ENCODE measurements around the gene AHDC1. TPM values are rescaled to one million over a fixed set of nuclear protein-coding genes. Genes with fewer than 3 reads are reported as not detected.

Gene AHDC1
- total and polyA plus RNA-seq, 9 of the 15 experiments (the other 6 are each of a cell fraction or from before 2014, with no cell fraction given): 0.21 to 36.4 (median 4.7) TPM

GRCh38 chr1:27489973-27490741 lies 113.8 kb downstream of the AHDC1 start, which contains the start of gene WASF2:
Gene WASF2 (minus strand): TSS chr1:27490167. CDS start chr1:27428890, 61,277 bp downstream.
- BruUV-seq (replicated peaks): no TSS peak
- peak within 1 kb of the TSS; percentile 100 for H2AFZ ChIP-seq (ENCODE audit: low read depth, low read length)
- WGBS (ENCODE audit: insufficient coverage, low coverage, missing lambda C conversion rate): under 1% methylated on average over 50 of the region's 50 CpGs
- ATAC-seq: peak; percentile 96
- peaks cover 8 to 25% of the 10 kb centered on the region in 2 experiments; a peak in 4 of 5 replicates for H3K4me1 ChIP-seq (replicated peaks in 1 of 2; ENCODE audit: control insufficient read depth in 2 of 2, insufficient read depth in 2 of 2, low read length in 2 of 2)
- peak within 1 kb of the TSS; percentile 79 for H3K4me3 ChIP-seq
- FAIRE-seq: peak; percentile 98
- DNase-seq (ENCODE audit: extremely low read depth in 1 of 4, low spot score in 3 of 4): peak; percentile 93 to 99 (median 98)
- H3K4me2 ChIP-seq (ENCODE audit: insufficient read depth, low read length): peak within 1 kb of the TSS; percentile 88
- no peaks in the 10 kb centered on the region for H3K9me1 ChIP-seq (ENCODE audit: control insufficient read depth, insufficient read depth, low read length)
- no peaks in the 10 kb centered on the region for H3K27me3 ChIP-seq (ENCODE audit: control insufficient read depth in 2 of 2, insufficient read depth in 2 of 2, low read length in 2 of 2)
- CTCF ChIA-PET (ENCODE audit: low intra/inter-chr PET ratio): no interaction called here
- POLR2A ChIA-PET: interaction anchor here (0.6 to 2.2 kb wide), 30 partner anchors 10 to 1091 kb away, joined by 3 to 19 read pairs (median 4); partner anchors contain the start of genes AHDC1 and HMGN2
- peaks cover 9% of the 10 kb centered on the region for H4K20me1 ChIP-seq (replicated peaks; ENCODE audit: control insufficient read depth, insufficient read depth, low read length)
- H3K9me3 ChIP-seq (replicated peaks; ENCODE audit: control insufficient read depth, insufficient read depth, low read depth, low read length): no peaks in the 10 kb centered on the region
- H3K79me2 ChIP-seq (ENCODE audit: control insufficient read depth, insufficient read depth, low read length): peaks cover 43% of the 10 kb centered on the region
- intact Hi-C loops (cut with micrococcal nuclease): loop anchor here (1.0 to 5.0 kb wide), 5 partner anchors 18 to 1027 kb away; no protein-coding TSS in a partner anchor
- peak within 1 kb of the TSS; percentile 99 for H3K27ac ChIP-seq (ENCODE audit: extremely low read depth, low read depth, low read length)
- in situ Hi-C loops (cut with MboI): no loop called here
- H3K9ac ChIP-seq (ENCODE audit: insufficient read depth in 1 of 2, low read depth in 2 of 2, low read length in 2 of 2): peak within 1 kb of the TSS; percentile 99 to 100
- peaks cover 6% of the 10 kb centered on the region; the same call in 2 of the 3 replicates for H3K36me3 ChIP-seq (ENCODE audit: control insufficient read depth, insufficient read depth, low read length)
- peak; percentile 72 to 88; a peak in 3 of 4 replicates for TF ChIP-seq MAZ (CRISPR knock-in tag; conservative IDR thresholded peaks at IDR 0.05 in 1 of 2, IDR thresholded peaks at IDR 0.05 in 1 of 2)
- TF ChIP-seq SP1 (CRISPR knock-in tag; IDR thresholded peaks at IDR 0.05): peak; percentile 90
- TF ChIP-seq MBD1 (CRISPR knock-in tag; IDR thresholded peaks at IDR 0.05): no peak
- no peak for TF ChIP-seq ATF4 (CRISPR knock-in tag; IDR thresholded peaks at IDR 0.05)
- no peak for TF ChIP-seq ADNP (tag; IDR thresholded peaks at IDR 0.05)
- TF ChIP-seq ZNF518B (CRISPR knock-in tag; IDR thresholded peaks at IDR 0.05): no peak
- TF ChIP-seq ZNF408 (CRISPR knock-in tag; IDR thresholded peaks at IDR 0.05; ENCODE audit: low read depth): no peak
- TF ChIP-seq ZNF609 (CRISPR knock-in tag; IDR thresholded peaks at IDR 0.05; ENCODE audit: borderline replicate concordance): no peak; the same call in 1 of the 2 replicates

All from K562 (cell line).